ENCODE data around the gene COL4A2.

- TF ChIP-seq ZBTB11 (tag by site-specific recombination; conservative IDR thresholded peaks at IDR 0.05; ENCODE audit: low read depth) (no peak), CTCF (tag by site-specific recombination; IDR thresholded peaks at IDR 0.05) (no peak), YY1 (tag by site-specific recombination; IDR thresholded peaks at IDR 0.05) (no peak), ZNF704 (tag by site-specific recombination; IDR thresholded peaks at IDR 0.05) (no peak)
These were observed 142.3 kb downstream of the COL4A2 start for GRCh38 chr13:110449219-110450015.
